ENCODE data around the gene PHKA2.

Gene PHKA2

GRCh38 chrX:18906286-18906685 is 77.6 kb downstream of the PHKA2 start:
- DNase-seq (ENCODE audit: low spot score in 2 of 2) (no peak), ATAC-seq (replicated peaks; ENCODE audit: extremely low read depth, poor library complexity, severe bottlenecking) (no peak)
- no peaks in the 10 kb centered on the region for H3K4me1 Mint-ChIP-seq
- no peaks in the 10 kb centered on the region for H3K9me3 Mint-ChIP-seq
- H3K4me3 Mint-ChIP-seq: no peak overlapping the region
- H3K27ac Mint-ChIP-seq (ENCODE audit: low read depth): no peak overlapping the region
- H3K27me3 Mint-ChIP-seq: no peaks in the 10 kb centered on the region
- H3K36me3 Mint-ChIP-seq (ENCODE audit: insufficient read depth): peaks cover 14% of the 10 kb centered on the region

DNA sequence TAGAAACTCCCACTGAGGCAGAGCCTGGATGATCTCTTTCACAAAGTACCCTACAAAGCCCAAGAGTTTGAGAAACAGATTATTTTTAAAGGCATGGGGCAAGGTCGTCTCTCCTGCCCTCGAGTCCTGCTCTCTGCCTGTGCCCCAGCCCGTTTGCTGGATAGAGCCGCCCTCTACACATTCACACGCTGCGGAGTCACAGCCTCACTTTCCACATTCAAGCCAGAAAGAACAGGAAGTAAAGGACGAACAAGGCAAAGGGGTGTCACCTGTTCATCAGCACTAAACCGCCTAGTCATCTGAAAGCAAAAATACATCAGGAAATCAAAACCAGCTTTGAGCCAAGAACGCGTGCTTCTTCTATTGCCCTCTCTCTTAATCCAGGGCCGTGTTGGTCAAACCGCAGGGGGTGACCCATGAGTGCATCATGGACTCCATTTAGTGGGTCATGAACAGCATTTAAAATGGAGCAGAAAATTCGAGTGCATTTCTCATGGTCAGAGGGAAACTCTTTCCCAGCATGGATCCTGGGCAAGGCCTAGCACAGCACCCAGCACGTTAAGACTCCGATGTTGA is 83.4 kb downstream of the PHKA2 start:
- H3K36me3 Mint-ChIP-seq (ENCODE audit: insufficient read depth): peaks cover 5% of the 10 kb centered on the region
- DNase-seq (ENCODE audit: low spot score in 2 of 2): no peak
- no peak overlapping the region for H3K27ac Mint-ChIP-seq (ENCODE audit: low read depth)
- H3K4me1 Mint-ChIP-seq: no peaks in the 10 kb centered on the region
- no peak overlapping the region for H3K4me3 Mint-ChIP-seq
- no peaks in the 10 kb centered on the region for H3K27me3 Mint-ChIP-seq
- H3K9me3 Mint-ChIP-seq: no peaks in the 10 kb centered on the region
- ATAC-seq (replicated peaks; ENCODE audit: extremely low read depth, poor library complexity, severe bottlenecking): no peak

- no peak overlapping the region for H3K4me3 Mint-ChIP-seq
- ATAC-seq (replicated peaks; ENCODE audit: extremely low read depth, poor library complexity, severe bottlenecking) (no peak), DNase-seq (ENCODE audit: low spot score in 2 of 2) (no peak)
- no peaks in the 10 kb centered on the region for H3K4me1 Mint-ChIP-seq
- H3K27me3 Mint-ChIP-seq: no peaks in the 10 kb centered on the region
- peaks cover 5% of the 10 kb centered on the region for H3K36me3 Mint-ChIP-seq (ENCODE audit: insufficient read depth)
- H3K9me3 Mint-ChIP-seq: no peaks in the 10 kb centered on the region
- H3K27ac Mint-ChIP-seq (ENCODE audit: low read depth): no peak overlapping the region
Observed at GRCh38 chrX:18899796-18900380, 84.0 kb downstream of the PHKA2 start.

DNA sequence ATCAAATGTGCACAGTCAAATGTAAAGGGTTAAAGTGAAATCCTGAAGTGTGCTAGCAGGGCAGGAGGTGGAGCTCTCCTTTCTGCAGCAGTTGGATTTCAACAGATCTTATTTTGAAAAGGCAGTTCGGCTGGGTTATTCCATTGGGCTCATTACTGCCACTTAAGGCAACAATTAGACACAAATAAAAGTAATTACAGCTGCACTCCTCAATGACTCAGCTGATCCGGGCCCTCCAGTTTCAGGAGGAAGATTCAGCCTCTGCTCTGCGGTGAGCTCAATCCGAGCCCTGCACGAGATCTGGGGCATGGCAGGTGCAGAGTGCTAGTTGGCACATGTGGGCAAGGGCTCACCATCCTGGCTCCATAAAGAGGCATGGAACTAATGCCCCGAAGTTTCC is 85.4 kb downstream of the PHKA2 start:
- Mint-ChIP-seq H3K9me3 (no peaks in the 10 kb centered on the region), H3K27ac (ENCODE audit: low read depth) (no peak overlapping the region), H3K4me1 (no peaks in the 10 kb centered on the region), H3K27me3 (no peaks in the 10 kb centered on the region), H3K36me3 (ENCODE audit: insufficient read depth) (peaks cover 7% of the 10 kb centered on the region), H3K4me3 (no peak overlapping the region)
- ATAC-seq (replicated peaks; ENCODE audit: extremely low read depth, poor library complexity, severe bottlenecking): no peak
- no peak for DNase-seq (ENCODE audit: low spot score in 2 of 2)

DNA sequence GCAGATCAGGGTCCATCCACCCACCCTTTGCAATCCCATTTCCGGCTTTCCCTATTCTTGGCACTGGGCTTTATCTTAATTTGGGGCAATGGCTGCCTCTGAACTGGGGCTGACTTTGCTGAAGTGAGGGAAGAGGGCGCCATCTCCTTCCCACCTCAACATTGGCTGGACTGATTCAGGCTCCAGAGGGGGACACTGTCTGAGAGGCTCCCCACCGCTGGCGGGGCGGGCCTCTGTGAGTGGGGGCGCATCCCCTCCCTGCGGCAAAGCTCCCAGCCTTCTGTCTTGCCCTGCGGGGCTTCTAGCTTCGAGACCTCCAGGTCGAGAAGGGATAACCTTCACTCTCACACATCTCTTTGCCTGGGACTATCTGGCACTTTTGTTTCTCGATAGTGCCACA is 85.8 kb downstream of the PHKA2 start:
- no peaks in the 10 kb centered on the region for H3K27me3 Mint-ChIP-seq
- no peak for ATAC-seq (replicated peaks; ENCODE audit: extremely low read depth, poor library complexity, severe bottlenecking)

GRCh38 chrX:18897611-18898010 is 86.3 kb downstream of the PHKA2 start:
- peaks cover 7% of the 10 kb centered on the region for H3K36me3 Mint-ChIP-seq (ENCODE audit: insufficient read depth)
- H3K4me1 Mint-ChIP-seq: no peaks in the 10 kb centered on the region
- H3K27me3 Mint-ChIP-seq: no peaks in the 10 kb centered on the region
- H3K27ac Mint-ChIP-seq (ENCODE audit: low read depth): peak overlapping the region; percentile 16
- DNase-seq (ENCODE audit: low spot score in 2 of 2): no peak
- no peak overlapping the region for H3K4me3 Mint-ChIP-seq
- ATAC-seq (replicated peaks; ENCODE audit: extremely low read depth, poor library complexity, severe bottlenecking): no peak
- no peaks in the 10 kb centered on the region for H3K9me3 Mint-ChIP-seq

More for the DNA sequence above, 85.8 kb downstream of the PHKA2 start:
- no peaks in the 10 kb centered on the region for H3K4me1 Mint-ChIP-seq
- peak overlapping the region; percentile 16 for H3K27ac Mint-ChIP-seq (ENCODE audit: low read depth)
- DNase-seq (ENCODE audit: low spot score in 2 of 2): no peak
- peaks cover 7% of the 10 kb centered on the region for H3K36me3 Mint-ChIP-seq (ENCODE audit: insufficient read depth)
- H3K9me3 Mint-ChIP-seq: no peaks in the 10 kb centered on the region
- H3K4me3 Mint-ChIP-seq: no peak overlapping the region

GRCh38 chrX:18896680-18897544 is 87.0 kb downstream of the PHKA2 start:
- ATAC-seq (replicated peaks; ENCODE audit: extremely low read depth, poor library complexity, severe bottlenecking): no peak
- H3K4me3 Mint-ChIP-seq: no peak overlapping the region
- no peaks in the 10 kb centered on the region for H3K27me3 Mint-ChIP-seq
- peaks cover 5% of the 10 kb centered on the region for H3K36me3 Mint-ChIP-seq (ENCODE audit: insufficient read depth)
- H3K27ac Mint-ChIP-seq (ENCODE audit: low read depth): no peak overlapping the region
- H3K9me3 Mint-ChIP-seq: no peaks in the 10 kb centered on the region
- DNase-seq (ENCODE audit: low spot score in 2 of 2): no peak
- H3K4me1 Mint-ChIP-seq: no peaks in the 10 kb centered on the region

DNA sequence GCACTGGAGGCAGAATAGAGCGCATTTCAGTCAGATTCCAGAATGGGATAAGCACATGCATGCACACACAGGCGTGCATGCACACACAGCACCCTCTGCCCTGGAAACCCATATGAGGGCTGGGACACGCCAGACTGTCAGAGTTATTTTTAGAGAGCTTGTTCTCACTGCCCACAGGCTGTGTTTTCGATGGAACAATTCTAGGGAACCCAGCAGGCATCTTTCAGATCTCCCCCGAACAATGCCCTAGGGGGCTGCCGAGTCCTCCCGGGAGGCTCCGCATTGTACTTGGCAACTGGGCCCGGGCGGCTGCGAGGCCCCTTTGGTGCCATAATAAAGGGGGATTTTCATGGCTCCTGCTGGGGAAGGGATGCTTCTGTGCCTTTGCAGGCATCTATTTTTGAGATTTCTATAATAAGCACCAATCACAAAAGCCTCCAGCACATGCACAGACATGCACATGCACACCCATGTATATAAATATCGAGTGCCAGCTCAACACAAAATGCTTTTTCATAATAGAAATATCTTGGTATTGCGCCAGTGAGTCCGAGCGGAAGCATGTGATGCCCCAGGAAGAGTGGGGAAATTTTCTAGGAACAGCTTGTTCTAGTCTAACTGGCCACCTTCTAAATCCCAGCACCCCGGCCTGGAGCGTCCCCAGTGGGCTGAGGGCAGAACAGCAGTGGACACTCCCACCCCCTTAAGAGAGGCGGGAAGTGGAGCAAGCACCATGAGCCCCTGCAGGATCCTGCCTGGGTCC is 88.5 kb downstream of the PHKA2 start:
- H3K4me3 Mint-ChIP-seq: no peak overlapping the region
- no peaks in the 10 kb centered on the region for H3K4me1 Mint-ChIP-seq
- DNase-seq (ENCODE audit: low spot score in 2 of 2) (no peak), ATAC-seq (replicated peaks; ENCODE audit: extremely low read depth, poor library complexity, severe bottlenecking) (no peak)
- H3K27me3 Mint-ChIP-seq: no peaks in the 10 kb centered on the region
- H3K9me3 Mint-ChIP-seq: no peaks in the 10 kb centered on the region
- H3K36me3 Mint-ChIP-seq (ENCODE audit: insufficient read depth): peaks cover 2% of the 10 kb centered on the region
- H3K27ac Mint-ChIP-seq (ENCODE audit: low read depth): no peak overlapping the region

GRCh38 chrX:18894156-18894555 is 89.8 kb downstream of the PHKA2 start:
- no peaks in the 10 kb centered on the region for H3K9me3 Mint-ChIP-seq
- peaks cover 3% of the 10 kb centered on the region for H3K36me3 Mint-ChIP-seq (ENCODE audit: insufficient read depth)
- no peaks in the 10 kb centered on the region for H3K27me3 Mint-ChIP-seq
- DNase-seq (ENCODE audit: low spot score in 2 of 2) (no peak), ATAC-seq (replicated peaks; ENCODE audit: extremely low read depth, poor library complexity, severe bottlenecking) (no peak)
- no peak overlapping the region for H3K4me3 Mint-ChIP-seq
- H3K4me1 Mint-ChIP-seq: no peaks in the 10 kb centered on the region
- no peak overlapping the region for H3K27ac Mint-ChIP-seq (ENCODE audit: low read depth)

- Mint-ChIP-seq H3K27me3 (no peaks in the 10 kb centered on the region), H3K27ac (ENCODE audit: low read depth) (no peak overlapping the region), H3K36me3 (ENCODE audit: insufficient read depth) (peaks cover 3% of the 10 kb centered on the region), H3K4me1 (no peaks in the 10 kb centered on the region), H3K9me3 (no peaks in the 10 kb centered on the region), H3K4me3 (no peak overlapping the region)
- DNase-seq (ENCODE audit: low spot score in 2 of 2) (no peak), ATAC-seq (replicated peaks; ENCODE audit: extremely low read depth, poor library complexity, severe bottlenecking) (no peak)
Observed at GRCh38 chrX:18893536-18893935, 90.4 kb downstream of the PHKA2 start.

DNA sequence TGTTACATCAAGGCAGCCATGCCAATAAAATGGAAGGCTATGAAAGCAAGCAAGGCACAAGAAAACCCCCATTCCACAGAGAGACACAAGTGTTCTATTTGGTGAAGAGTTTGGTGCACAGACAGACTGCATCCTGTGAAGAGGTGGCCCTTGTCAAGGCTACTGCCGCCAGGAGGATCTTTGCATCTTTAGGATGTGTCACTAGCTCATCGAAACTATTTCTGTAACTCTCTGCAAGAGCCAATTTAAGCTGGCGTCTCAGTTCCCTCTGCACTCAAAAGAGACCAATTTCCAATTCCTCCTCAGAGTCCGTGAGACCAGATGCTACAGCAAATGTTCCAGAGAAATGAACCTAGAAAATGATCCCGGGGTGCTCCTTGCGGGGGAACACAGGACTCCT is 91.0 kb downstream of the PHKA2 start:
- Mint-ChIP-seq H3K9me3 (no peaks in the 10 kb centered on the region), H3K36me3 (ENCODE audit: insufficient read depth) (peaks cover 3% of the 10 kb centered on the region), H3K27me3 (no peaks in the 10 kb centered on the region), H3K4me1 (no peaks in the 10 kb centered on the region), H3K27ac (ENCODE audit: low read depth) (no peak overlapping the region), H3K4me3 (no peak overlapping the region)
- ATAC-seq (replicated peaks; ENCODE audit: extremely low read depth, poor library complexity, severe bottlenecking) (no peak), DNase-seq (ENCODE audit: low spot score in 2 of 2) (no peak)

- Mint-ChIP-seq H3K4me3 (no peak overlapping the region), H3K27ac (ENCODE audit: low read depth) (no peak overlapping the region), H3K36me3 (ENCODE audit: insufficient read depth) (peaks cover 4% of the 10 kb centered on the region), H3K4me1 (peaks cover 5% of the 10 kb centered on the region), H3K27me3 (no peaks in the 10 kb centered on the region), H3K9me3 (no peaks in the 10 kb centered on the region)
- no peak for DNase-seq (ENCODE audit: low spot score in 2 of 2)
- ATAC-seq (replicated peaks; ENCODE audit: extremely low read depth, poor library complexity, severe bottlenecking): no peak
Observed at GRCh38 chrX:18891548-18891945, 92.4 kb downstream of the PHKA2 start.
